Adipocyte (in vitro differentiated cells): ENCODE results near the gene MORC4.
A peak's percentile ranks its signal among the peaks of the same experiment; 100 is the strongest.

ENCODE experiments used
- DNase-seq: peaks from one replicate; pipeline ENCODE4 v3.0.0-alpha.2; 2015; ENCODE audit warnings: low read depth
- H3K27me3 ChIP-seq: replicated peaks from 2 replicates; pipeline ENCODE4 v1.7.0; 2013; ENCODE audit warnings: mild to moderate bottlenecking, low read length, moderate library complexity; ENCODE audit not compliant: control insufficient read depth, insufficient read depth
- H3K36me3 ChIP-seq: 2 replicates; pipeline ENCODE4 v1.7.0; 2013; ENCODE audit warnings: low read length, mild to moderate bottlenecking, moderate library complexity; ENCODE audit not compliant: control insufficient read depth, insufficient read depth, severe bottlenecking
- H3K4me1 ChIP-seq: 2 replicates; pipeline ENCODE4 v1.7.0; 2013; ENCODE audit warnings: mild to moderate bottlenecking, low read length, moderate library complexity; ENCODE audit not compliant: control insufficient read depth, insufficient read depth
- H3K4me3 ChIP-seq: 2 replicates; pipeline ENCODE4 v1.7.0; 2013; ENCODE audit warnings: mild to moderate bottlenecking, low read length, moderate library complexity
- H3K9ac ChIP-seq: 2 replicates; pipeline ENCODE4 v1.7.0; 2013; ENCODE audit warnings: mild to moderate bottlenecking, low read length, moderate library complexity
- H3K9me3 ChIP-seq: 2 replicates; pipeline ENCODE4 v1.7.0; 2013; ENCODE audit warnings: mild to moderate bottlenecking, low read length, moderate library complexity; ENCODE audit not compliant: control insufficient read depth

Gene MORC4

DNA sequence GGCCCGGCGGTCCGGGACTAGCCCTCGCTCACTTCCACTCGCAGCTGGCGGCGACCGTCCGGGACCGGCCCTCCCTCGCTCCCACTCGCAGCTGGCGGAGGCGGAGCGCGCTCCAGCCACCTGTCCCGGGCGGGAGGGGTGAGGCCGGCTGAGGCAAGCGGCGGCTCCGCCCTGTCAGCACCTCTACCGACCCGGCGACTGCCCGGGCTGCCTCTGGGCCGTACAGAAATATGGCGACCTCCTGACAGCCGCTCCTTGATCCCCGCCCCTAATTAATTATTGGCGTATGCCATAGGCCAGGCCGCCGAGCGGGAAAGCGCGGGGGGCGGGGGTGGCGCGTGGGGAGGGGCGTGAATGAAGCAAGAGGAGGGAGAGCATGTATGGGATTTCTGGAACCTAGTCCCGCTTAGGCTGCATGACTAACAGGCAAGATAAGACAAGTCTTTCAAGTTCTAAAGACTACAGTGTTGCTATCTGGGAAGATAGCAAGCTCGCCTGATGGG lies at the start of gene MORC4:
TSS of gene MORC4 (minus strand) at position 200 of the 503 bp plus-strand sequence. CDS start 243 bp downstream, outside the sequence.
- H3K36me3 ChIP-seq = no peaks in the 10 kb centered on the region
- H3K9me3 ChIP-seq = peaks cover 8% of the 10 kb centered on the region
- H3K4me1 ChIP-seq = peaks cover 4% of the 10 kb centered on the region
- H3K9ac ChIP-seq = peak within 1 kb of the TSS; percentile 75
- peaks cover 11% of the 10 kb centered on the region for H3K27me3 ChIP-seq
- H3K4me3 ChIP-seq = peak within 1 kb of the TSS; percentile 85
- DNase-seq = peak; percentile 79

DNA sequence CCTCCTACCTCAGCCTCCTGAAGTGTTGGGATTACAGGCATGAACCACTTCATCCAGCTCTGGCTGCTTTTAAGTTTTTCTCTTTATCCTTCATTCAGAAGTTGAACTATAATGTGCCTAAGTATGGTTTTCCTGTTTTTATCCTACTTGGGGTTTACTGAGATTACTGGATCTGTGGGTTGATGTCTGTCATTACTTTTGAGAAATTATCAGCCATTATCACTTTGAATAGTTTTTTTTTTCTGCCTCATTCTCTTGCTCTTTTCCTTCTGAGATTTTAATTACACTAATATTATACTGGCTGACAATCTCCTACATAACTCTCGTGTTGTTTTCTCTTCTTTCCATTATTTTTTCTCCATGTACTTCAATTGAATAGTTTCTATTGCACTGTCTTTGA lies 47.6 kb upstream of the MORC4 start:
- H3K27me3 ChIP-seq = peaks cover 35% of the 10 kb centered on the region
- H3K4me3 ChIP-seq = no peak overlapping the region
- no peak for DNase-seq
- no peaks in the 10 kb centered on the region for H3K36me3 ChIP-seq
- H3K9me3 ChIP-seq = peaks cover 20% of the 10 kb centered on the region
- H3K9ac ChIP-seq = no peak overlapping the region
- no peaks in the 10 kb centered on the region for H3K4me1 ChIP-seq

DNA sequence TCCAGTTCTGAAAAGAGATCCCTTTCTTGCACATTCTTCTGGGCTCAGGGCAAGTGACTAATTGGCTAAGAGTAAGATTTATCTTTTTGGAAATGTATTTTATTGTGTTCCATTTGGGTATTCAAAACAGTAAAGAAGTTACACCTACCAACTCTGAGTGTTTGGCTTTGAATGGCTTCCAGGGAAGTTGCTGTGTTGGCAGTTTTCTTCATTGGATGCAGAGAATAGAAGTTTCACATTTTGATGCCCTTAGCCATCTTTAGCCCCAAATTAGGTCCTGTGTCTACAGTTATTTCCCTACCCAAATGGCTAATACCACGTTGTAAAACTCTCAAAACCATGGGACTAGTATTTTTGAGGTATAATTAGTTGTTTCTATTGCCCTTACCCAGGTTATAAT lies 29.7 kb upstream of the MORC4 start:
- Histone ChIP-seq H3K4me3 (no peak overlapping the region), H3K4me1 (no peaks in the 10 kb centered on the region), H3K36me3 (no peaks in the 10 kb centered on the region), H3K9me3 (no peaks in the 10 kb centered on the region), H3K9ac (no peak overlapping the region), H3K27me3 (peaks cover 26% of the 10 kb centered on the region)
- no peak for DNase-seq

DNA sequence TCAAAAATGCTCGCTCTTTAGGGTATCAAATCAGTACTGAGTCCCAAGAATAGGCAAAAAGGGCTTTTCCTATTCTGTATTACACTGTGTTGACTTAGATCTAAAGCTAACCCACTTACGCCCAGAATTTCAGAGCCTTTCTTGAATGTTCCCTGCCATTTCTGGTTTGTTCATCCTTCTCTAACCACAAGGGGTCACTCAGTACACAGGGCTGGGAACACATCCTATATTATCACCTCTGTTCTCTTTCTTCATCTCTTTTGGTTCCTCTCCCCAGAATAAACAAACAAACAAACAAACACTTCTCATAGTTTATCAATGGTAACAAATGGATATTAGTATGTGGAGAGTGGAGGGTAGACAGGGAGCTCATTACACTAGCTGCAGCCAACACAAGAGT lies 25.5 kb upstream of the MORC4 start:
- Histone ChIP-seq H3K36me3 (no peaks in the 10 kb centered on the region), H3K9me3 (no peaks in the 10 kb centered on the region), H3K4me1 (no peaks in the 10 kb centered on the region), H3K27me3 (peaks cover 23% of the 10 kb centered on the region), H3K9ac (no peak overlapping the region), H3K4me3 (no peak overlapping the region)
- peak; percentile 55 for DNase-seq

DNA sequence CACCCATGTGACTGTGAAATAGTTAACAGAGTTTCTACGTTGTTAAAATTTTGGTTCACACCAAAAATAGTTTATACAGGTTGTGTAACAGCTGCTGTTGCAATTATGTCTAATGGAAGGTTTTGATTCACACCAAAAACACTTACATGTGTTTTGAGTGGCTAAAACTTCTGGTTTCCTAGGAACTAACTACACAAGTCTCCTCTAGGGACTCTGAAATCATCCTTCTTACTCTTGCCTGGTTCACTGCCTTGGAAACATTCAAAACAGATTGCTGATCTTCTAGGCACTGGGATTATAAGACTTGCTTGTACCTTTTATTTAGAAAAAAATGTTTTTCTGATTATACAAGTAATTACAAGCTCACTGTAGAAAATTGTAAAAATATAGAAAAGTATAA lies 14.9 kb upstream of the MORC4 start:
- Histone ChIP-seq H3K4me3 (no peak overlapping the region), H3K9me3 (no peaks in the 10 kb centered on the region), H3K36me3 (no peaks in the 10 kb centered on the region), H3K9ac (no peak overlapping the region), H3K4me1 (no peaks in the 10 kb centered on the region), H3K27me3 (peaks cover 17% of the 10 kb centered on the region)
- peak; percentile 16 for DNase-seq

DNA sequence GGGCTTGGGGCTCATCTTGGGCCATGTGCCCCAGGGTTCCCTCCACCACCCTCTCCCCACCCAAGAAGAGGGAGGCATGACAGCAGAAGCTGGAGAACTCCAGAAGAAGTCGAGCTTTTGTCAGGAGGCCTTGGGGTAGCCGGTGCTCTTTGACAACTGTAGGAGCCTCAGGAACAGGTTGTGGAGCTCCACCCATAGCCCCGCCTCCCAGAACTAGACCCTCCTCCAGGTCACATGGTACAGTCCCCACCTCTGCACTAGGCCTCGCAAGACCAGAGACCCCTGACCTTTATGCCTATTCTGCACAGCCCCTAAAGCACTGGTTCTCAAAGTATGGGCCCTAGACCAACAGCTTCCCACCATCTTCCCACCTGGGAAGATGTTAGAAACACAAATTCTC lies 8.0 kb upstream of the MORC4 start:
- DNase-seq = no peak
- Histone ChIP-seq H3K4me3 (no peak overlapping the region), H3K9me3 (no peaks in the 10 kb centered on the region), H3K27me3 (peaks cover 16% of the 10 kb centered on the region), H3K4me1 (no peaks in the 10 kb centered on the region), H3K9ac (no peak overlapping the region), H3K36me3 (no peaks in the 10 kb centered on the region)

DNA sequence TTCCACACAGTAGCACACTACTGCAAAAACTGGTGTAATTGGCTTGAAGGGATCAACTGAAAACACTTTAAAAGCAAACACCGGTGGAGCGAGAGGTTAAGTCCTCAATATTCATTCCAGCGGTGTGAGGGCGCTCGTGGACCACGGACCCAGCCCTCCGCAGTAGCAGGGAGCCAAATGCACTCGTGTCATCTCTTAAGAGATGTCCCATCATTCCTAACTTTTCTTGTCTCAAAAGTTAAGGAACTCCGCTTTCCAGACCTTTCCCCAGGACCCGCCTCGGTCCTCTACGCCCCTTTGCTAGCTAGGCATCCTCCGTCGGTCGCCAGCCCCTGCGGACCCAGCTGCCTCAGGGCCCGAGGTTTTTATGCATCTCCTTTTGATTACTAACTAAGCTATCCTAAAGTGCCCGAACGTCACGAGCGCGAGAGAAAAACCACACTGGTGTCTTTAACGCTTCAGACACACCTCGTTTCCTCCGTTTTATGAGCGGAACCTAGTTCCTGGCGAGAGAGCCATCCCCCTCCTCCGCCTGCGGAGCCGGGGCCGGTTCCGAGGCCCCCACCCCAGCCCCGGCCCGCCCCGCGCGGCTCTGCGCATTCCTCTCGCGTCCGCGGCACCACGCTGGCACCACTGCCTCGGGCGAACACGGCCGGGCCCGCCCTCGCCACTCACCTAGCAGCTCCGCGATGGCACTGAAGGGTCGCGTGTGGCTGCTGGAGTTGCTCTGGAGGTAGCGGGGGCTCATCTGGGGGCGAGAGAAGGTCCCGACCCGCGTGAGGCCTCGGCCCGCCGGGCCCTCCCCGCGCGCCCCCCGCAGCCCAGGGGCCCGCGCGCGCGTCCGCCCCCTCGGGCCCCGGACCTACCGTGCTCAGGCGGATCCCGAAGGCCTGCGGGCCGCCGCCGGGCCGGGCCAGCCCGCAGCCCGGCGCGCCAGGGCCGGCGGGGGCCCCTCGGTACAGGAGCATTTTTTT lies 723 bp downstream of the MORC4 start:
- Histone ChIP-seq H3K4me1 (peaks cover 4% of the 10 kb centered on the region), H3K9ac (peak overlapping the region; percentile 75), H3K27me3 (peaks cover 8% of the 10 kb centered on the region), H3K4me3 (peak overlapping the region; percentile 85), H3K9me3 (peaks cover 8% of the 10 kb centered on the region), H3K36me3 (no peaks in the 10 kb centered on the region)
- DNase-seq = peak; percentile 73

DNA sequence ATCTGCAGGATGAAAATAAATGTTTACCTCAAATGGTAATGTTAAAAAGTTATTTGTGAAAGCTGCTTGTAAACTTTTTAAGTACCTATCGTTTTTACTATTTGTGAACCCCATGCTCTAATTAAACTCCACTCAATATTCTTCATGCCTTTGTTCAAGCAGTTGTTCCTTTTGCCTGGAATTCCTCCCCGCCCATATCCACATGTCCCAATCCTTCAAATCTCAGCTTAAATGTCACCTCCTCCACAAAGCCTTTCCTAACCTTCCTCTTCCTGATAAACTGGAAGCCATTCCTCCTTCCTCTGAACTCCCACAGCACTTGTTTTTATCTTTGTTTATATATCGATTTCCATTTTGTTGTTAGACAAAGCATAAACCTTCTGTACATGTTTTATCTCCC lies 2.4 kb downstream of the MORC4 start:
- peaks cover 8% of the 10 kb centered on the region for H3K27me3 ChIP-seq
- H3K4me3 ChIP-seq = no peak overlapping the region
- peaks cover 4% of the 10 kb centered on the region for H3K4me1 ChIP-seq
- DNase-seq = no peak
- peaks cover 2% of the 10 kb centered on the region for H3K36me3 ChIP-seq
- H3K9me3 ChIP-seq = peaks cover 8% of the 10 kb centered on the region
- no peak overlapping the region for H3K9ac ChIP-seq

DNA sequence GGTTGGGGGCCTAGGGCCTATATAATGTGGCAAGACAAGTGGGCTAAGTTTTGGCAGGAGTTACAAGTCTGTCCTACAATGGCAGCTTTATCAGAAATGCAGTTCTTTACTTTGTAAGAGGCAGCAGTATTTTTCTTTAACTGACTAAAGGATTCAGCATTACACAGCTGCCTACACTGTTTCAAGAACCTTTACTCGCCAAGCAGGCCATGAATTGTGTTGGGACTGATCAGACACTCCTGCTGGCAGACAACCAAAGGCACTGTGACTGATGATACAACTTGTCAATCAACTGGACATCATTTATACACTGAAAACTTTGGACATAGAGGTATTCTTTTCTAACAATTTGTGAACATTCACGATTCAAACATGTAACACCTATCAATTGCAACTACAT lies 4.3 kb downstream of the MORC4 start:
- Histone ChIP-seq H3K9me3 (peaks cover 8% of the 10 kb centered on the region), H3K36me3 (peaks cover 7% of the 10 kb centered on the region), H3K4me3 (no peak overlapping the region), H3K27me3 (peaks cover 8% of the 10 kb centered on the region), H3K9ac (no peak overlapping the region), H3K4me1 (peaks cover 4% of the 10 kb centered on the region)
- DNase-seq = no peak

DNA sequence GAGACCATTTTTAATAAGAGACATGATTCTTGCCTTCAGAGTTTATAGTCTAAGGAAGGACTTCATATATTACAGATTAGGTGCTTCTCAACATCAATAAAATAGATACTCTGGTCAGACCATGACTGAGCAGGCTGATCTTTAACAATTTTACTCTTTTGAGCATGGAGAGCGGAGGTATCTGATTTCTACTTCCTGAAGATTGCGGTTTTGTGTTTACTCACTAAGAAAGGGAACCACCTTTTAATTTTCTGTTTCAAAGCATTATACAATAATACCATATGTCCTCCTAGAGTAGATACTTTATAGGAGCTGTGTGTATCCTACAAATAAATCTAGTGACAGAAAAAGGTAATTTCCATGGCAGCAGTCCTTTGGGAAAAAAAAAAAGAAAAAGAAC lies 12.5 kb downstream of the MORC4 start:
- Histone ChIP-seq H3K36me3 (peaks cover 4% of the 10 kb centered on the region), H3K27me3 (peaks cover 2% of the 10 kb centered on the region), H3K4me3 (no peak overlapping the region), H3K9ac (no peak overlapping the region), H3K4me1 (no peaks in the 10 kb centered on the region), H3K9me3 (no peaks in the 10 kb centered on the region)
- no peak for DNase-seq

DNA sequence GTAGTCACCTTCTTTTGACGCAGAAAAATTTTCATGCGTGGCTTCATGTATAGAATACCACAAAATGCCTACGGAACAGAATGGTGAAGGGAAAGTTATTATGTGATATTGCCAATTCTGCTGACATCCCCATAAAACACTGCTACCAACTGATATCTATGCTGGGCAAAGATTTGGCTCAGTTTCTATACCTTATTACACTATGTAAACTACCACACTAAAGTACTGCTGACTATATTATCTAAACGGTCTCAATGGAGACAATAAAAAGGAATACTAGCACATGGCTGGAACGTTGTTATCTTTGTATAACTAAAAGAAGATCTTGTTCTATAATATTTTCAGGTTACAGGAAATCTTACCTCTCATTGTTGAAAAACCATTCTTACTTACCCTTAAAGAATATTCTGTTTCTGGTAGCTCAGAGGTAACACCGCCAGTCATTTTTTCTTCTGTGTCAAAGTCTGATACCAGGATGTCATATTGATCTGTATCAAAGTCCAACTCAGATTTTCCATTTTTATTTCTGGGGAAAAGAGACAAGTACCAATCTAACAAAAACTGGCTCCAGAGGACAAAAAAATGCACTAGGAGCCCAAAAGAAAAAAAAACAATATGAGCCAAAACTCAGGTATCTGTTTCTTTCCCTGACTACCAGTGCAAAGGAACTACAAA lies 18.9 kb downstream of the MORC4 start:
- H3K27me3 ChIP-seq = peaks cover 13% of the 10 kb centered on the region
- H3K4me3 ChIP-seq = no peak overlapping the region
- no peak overlapping the region for H3K9ac ChIP-seq
- H3K36me3 ChIP-seq = peaks cover 14% of the 10 kb centered on the region
- DNase-seq = no peak
- no peaks in the 10 kb centered on the region for H3K9me3 ChIP-seq
- H3K4me1 ChIP-seq = no peaks in the 10 kb centered on the region
